AG20443 (cell line): Measurements from ENCODE around the gene EFHD2.
"Not testable (repeated sequence)": the region's sequence is repeated elsewhere in the genome, so short reads cannot be mapped to it uniquely, and the experiment has no call there.

Experiments
- DNase-seq: peaks from one replicate; pipeline ENCODE4 v3.0.0; 2012; ENCODE audit warnings: low spot score, mixed read lengths

EFHD2 gene, protein sequence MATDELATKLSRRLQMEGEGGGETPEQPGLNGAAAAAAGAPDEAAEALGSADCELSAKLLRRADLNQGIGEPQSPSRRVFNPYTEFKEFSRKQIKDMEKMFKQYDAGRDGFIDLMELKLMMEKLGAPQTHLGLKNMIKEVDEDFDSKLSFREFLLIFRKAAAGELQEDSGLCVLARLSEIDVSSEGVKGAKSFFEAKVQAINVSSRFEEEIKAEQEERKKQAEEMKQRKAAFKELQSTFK

DNA sequence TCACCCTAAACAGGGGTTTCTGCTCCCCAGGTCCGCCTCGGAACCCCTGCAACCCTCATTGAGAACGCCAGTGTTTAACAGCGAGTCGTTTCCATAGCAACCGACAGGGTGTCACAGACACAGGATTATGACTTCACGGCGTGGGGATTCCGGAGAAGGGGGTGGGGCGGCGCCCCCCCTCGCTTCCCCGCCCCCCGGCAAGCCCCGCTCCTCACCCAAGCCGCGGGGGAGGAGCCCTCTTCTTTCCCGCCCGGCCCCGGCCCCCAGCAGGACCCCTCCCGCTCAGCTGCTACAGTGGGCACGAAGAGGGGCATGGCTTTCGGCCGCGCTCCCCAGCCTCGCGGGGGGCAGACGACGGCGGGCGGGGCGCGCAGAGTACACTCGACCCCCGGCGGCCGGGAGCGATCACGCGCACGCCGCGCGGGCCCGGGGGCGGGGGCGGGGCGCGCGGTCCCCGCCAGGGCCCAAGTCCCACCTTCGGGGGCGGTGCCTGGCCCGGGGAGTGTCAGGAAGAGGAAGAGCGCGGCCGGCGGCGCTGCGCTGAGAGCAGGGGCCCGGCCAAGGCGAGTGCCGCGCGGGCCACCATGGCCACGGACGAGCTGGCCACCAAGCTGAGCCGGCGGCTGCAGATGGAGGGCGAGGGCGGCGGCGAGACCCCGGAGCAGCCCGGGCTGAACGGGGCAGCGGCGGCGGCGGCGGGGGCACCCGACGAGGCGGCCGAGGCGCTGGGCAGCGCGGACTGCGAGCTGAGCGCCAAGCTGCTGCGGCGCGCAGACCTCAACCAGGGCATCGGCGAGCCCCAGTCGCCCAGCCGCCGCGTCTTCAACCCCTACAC is at the start of gene EFHD2:
Gene EFHD2, plus strand, starts transcription at position 501 of the 835 bp plus-strand sequence. Its CDS starts 84 bp downstream, at position 585.
- DNase-seq, result peak; percentile 94

DNA sequence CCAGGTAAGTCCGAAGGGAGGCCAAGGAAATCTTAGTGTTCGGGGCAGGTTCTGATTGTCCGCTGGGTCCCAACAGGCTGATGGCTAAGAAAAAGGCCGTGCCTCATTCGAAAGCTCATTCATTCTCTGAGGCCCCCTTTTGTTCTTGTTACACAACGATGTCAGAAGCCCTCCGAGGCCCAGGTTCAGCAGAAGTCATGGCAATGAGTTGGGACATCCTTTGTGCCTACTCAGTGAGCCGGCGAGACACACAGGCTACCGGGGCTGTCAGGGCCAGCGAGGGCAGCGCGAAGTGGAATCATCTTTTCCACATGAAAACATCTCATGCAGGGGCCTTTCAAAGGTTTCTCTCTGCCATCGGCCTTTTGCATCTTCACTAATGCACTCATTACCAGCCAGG is 49.0 kb upstream of the EFHD2 start:
- no peak for DNase-seq

DNA sequence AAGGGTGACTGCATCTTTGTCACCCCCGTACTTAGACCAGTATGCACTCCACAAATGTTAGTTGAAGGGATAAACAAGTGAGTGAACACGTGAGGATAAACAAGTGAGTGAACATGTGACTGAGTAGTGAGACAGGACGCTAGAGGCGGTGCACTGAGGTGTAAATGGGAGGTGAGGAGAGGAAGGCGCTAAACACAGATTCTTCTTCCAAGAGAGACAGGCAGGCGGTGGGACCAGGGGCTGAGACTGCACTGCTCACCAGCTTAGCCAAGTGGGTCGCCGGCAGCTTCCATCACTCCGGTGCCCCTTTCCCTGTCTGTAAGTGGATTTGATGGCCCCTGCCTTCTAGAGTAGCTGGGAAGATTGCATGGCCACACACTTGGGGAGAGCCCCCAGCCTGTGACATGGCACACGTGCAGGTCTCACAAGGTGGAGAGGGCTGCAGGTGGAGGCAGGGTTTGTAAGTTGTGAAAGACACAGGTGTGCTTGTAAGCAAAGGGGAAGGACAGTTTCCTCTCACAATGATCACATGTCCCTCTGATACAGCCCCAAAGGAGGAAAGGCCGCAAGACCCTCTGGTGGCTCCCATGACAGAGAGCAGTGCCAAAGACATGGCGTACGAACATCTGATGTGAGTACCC is 47.5 kb upstream of the EFHD2 start:
- no peak for DNase-seq

DNA sequence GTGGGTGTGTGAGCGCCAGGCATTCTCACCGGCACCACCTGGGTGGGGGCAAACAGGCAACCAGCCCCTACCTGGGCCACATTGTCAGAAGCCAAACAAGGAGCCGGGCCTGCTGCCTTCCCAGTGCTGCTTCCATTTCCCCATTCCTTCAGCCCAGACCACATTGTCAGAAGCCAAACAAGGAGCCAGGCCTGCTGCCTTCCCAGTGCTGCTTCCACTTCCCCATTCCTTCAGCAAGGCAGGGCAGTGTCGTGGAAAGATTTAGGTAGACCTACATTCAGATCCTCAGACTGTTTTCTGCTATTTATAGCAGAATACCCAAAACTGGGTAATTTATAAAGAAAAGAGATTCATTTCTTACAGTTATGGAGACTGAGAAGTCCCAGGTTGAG is 47.0 kb upstream of the EFHD2 start:
- no peak for DNase-seq

DNA sequence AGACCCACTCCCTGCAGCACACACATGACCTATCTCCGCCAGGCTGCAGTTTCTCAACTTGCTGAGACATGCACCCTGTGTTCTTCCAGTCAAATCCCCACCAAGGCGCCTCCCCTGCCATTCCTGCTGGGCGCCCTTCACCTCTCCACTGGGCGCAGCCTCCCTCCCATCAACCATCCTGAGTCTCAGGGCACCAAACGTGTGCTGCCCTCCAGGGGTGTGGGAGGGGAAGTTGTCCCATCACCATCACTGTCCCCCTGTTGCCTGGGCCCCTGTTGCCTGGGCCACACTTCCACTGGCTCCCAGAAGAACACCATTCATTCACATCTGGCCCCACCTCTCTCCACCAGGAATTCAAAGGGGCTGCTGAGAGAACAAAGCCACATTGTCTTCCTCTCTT is 44.9 kb upstream of the EFHD2 start:
- no peak for DNase-seq

DNA sequence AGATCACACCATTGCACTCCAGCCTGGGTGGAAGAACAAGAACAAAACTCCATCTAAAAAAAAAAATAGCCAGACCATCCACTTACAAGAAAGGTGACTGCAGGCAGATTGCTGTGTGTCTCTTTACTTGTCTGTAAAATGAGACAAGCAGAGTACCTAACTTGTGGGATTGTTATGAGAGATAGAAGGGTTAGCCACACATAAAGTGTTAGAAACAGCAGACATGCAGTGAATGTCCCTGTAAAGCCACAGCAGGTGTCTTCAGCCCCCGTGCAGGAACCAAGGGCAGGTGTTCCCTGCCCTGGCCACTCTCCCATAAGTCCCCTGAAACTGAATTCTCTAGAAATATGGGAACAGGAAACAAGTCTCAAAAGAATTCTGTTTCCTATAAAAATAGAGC is 40.8 kb upstream of the EFHD2 start:
- DNase-seq, result no peak

DNA sequence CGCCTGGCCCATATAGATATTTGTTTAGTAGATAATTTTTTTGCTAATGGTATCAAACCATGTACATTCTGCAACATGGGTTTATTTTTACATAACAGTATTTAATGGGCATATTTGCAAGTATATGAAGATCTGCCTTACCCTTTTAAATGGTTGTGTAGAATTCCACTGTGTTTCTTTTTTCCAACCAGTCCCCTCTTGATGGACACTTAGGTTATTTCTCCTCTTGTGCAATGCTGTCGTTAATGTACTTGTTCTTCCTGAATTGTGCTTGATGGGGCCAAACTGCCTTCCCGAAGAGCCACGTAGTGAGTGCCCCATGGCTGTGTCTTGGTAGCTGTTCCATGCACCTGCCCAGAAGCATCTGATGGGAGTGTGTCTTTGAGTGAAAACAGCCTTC is 39.4 kb upstream of the EFHD2 start:
- DNase-seq, result no peak

DNA sequence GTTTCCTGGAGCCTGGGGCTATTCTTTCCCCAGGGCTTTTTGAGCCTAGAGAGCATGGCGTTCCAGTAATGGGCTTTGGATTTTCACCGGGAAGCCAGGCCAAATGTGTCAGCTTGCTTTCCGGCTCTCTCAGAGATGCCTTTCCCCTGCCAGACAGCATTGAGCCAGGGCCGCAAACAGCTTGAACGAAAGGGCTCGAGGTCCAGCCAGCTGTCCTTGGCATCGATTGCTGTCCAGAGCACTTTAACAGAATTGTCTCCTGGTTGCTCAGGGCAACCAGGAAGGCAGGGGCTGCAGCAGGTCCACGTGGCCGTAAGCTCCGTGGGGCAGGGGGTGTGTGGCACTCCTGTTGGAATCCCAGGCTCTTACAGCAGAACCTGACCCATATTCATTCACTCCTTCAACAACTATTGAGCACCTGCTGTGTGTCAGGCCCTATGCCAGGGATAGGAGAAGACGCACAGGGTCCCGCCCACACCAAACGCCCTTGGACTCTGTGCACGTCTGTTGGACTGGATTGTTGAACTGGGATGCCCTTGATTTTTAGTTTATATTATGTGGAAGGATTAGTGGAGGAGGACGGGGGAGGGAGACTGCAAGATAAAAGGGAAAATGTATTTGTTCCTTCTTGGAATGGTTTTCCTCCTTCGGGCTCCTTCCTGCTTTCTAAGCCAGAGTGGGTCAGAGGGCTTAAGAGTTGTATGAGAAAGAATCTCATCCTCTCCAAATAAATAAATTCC is 38.7 kb upstream of the EFHD2 start:
- DNase-seq, result no peak

DNA sequence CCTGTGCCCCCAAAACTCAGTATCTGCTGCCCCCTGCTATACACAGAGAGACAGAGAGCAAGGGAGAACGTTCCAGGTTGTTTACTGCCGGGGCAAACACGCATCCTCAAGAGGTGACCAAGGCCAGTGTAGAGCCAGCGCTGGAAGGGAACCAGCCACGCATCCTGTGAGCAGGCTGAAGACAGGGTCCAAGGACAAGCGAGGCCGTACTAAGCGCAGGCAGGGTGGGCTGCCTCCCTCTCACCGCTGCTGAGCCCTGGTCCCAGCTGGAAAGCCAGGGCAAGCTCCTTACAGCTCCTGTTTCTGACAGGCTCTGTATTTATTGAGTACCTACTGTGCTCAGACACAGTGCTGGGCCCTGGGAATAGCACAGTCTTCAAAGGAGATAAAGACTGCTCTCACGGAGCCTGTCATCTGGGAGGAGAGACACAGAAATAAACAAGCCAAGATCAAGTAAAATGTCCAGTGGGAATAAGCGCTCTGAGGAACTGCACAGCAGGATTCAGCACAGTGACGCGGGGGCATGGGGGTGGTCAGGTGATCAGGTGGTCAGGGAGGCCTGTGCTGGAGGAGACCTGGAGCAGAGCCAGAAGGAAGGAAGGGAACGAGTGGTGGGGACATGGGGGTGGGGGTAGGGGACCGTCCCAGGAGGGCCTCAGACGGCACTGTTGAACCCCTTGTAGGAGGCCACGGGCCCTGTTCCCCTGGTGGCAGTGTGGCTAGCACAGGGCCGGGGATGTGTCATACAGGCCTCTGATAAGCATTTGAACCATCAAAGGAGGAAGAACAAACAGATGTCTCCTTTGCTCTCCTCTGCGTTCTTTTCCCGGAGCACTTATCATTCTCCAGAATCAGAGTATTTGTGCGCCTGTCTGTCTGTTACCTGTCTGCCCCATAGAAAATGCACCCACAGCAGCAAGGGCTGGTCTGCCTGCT is 37.8 kb upstream of the EFHD2 start:
- DNase-seq, result no peak

DNA sequence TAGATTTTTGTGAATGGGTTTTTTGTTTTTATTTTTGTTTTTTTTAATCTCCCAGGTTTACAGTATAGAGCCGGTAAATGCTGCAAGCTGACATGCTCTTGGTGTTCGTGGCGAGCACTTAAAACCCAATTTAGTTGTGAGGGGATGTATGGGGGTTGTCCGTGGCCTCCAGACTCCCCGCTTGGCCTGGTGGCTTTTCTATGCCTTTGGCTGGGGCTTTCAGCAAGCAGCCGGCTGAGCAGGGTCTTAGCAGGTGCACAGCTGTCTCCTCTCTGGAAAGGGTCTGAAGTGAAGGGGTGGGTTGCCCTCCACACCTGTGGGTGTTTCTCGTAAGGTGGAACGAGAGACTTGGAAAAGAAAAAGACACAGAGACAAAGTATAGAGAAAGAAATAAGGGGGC is 31.0 kb upstream of the EFHD2 start:
- no peak for DNase-seq

DNA sequence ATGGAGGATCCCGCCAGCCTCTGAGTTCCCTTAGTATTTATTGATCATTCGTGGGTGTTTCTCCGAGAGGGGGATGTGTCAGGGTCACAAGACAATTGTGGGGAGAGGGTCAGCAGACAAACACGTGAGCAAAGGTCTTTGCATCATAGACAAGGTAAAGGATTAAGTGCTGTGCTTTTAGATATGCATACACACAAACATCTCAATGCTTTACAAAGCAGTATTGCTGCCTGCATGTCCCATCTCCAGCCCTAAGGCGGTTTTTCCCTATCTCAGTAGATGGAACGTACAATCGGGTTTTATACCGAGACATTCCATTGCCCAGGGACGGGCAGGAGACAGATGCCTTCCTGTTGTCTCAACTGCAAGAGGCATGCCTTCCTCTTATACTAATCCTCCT is 30.5 kb upstream of the EFHD2 start:
- DNase-seq, result not testable (repeated sequence)

DNA sequence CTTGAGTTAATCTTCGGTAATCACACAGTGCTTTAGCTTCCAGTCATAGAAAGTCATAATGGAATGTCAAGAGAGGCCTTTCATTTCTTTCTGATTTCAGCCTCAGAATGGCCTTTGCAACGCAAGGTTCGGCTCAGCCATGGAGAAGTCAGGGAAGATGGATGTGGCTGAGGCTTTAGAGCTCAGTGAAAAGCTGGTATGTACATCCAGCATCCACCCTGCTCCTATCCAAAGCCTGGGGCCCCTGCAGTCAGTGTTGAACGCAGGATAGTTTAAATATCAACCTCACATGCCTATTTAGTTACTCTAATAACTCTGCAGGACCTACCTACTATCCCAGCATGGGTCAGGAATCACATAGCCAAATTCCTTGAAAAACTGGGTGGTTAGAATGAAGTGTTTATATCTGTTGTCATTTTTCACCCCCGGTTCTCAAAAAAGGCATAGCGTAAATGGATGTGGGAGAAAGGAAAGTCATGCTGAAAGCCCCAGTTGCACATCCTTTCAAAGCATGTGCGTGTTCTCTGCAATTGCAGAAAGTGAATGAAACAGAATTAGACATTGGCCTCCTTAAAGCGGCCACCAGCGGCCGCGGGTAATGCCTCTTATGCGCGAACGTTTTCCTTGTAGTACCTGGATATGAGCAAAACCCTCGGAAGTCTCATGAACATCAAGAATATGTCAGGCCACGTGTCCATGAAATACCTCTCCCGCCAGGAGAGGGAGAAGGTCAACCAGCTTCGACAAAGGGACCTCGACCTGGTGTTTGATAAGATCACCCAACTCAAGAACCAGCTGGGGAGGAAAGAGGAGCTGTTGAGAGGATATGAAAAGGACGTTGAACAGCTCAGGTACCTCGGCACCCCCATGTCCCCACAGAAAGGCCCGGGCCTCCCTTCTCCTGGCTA is 28.8 kb upstream of the EFHD2 start:
- no peak for DNase-seq

DNA sequence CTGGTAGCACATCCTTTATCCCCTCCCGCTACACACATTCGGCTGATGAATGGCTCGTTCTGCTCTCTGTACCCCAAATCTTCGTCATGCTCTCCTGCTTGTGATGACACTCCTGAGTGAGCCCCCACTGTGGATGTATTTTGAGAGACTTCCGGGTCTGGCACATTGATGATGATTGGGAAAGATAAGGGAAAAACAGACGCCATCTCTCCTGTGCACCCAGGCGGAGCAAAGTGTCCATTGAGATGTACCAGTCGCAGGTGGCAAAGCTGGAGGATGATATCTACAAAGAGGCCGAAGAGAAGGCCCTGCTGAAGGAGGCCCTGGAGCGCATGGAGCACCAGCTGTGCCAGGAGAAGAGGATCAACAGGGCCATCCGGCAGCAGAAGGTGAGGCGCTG is 27.9 kb upstream of the EFHD2 start:
- DNase-seq, result no peak

DNA sequence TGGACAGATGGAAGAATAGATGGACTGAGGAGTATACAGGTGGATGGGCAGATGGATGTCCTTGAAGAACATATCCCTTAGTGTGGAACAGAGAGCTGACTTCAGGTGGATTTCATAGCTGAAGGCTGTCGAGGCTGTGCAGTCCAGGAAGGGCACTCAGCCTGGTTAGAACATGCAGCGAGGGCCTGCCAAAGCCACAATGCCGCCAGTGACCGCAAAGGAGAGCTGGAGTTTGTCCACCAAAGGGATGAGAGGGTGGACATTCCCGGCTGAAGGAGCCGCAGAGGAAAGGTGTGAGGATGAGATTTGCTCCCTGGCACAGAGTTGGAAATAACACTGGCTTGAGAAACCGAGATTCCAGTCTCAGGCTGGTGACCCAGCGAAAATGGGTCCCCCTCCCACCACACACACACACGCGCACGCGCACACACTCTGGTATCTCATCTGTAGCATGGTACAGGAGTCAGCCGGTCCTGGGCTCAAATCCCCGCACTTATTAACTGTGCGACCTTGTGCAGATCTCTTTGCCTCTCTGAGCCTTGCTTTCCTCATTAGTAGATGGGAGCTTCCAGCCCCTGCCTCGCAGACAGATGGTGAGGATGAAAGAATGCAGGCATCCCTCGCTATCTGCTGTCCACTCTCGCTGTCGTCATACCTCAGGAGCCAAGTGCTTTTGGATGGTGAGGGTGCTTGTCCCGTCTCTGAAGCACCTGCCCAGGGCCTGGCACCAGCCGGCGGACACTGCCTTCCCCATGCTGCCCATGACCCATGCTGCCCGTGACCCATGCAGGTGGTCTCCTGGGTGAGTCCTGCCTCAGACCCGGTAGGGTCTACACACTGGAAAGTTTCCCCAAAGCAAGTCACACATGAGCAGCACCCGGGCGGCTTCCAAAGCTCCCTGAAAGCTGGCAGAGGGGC is 26.8 kb upstream of the EFHD2 start:
- DNase-seq, result no peak

DNA sequence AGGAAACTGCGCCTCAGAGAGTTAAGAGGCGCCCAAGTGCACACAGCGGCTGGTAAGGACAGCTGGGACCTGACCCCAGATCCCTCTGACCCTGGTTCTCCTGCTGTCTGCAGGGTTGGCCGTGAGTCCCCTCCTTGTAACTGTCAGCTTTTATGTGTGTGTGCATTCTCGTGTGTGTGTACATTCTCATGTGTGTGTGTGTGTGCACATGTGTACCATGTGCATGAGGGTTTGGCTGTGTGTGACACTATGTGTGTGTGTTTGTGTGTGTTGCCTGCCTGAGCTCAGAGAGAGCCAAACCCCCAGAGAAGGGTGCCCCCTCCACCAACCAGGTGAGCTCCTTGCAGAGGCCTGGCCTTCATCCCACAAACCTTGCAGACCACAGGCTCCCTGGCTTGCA is 25.9 kb upstream of the EFHD2 start:
- DNase-seq, result no peak

DNA sequence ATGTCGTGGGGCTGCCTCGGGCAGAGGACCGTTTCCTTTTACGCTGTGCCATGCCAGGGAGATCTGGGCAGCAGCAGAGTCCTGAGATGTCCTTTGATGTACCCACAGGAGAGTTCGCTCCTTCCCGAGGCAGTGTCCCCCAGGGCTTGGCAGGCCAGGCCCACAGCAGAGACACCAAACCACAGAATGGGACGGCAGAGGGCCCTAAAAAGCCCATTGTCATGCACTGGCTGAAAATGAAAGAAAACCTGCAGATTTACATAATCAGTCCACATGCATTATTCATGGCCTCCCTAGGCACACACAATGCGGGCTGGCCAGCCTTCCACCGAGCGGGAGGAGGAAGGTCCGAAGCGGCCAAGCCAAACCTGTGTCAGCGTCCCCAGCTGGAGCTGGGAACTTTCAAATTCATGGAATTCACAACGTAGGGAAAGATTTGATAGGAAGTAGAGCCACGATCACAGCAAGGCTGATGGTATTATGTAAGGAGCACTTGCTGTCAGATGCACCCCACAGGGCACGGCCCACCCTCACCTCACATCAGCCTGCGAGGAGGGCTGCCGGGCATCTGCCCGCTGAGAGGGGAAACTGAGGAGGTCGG is 25.3 kb upstream of the EFHD2 start:
- peak; percentile 50 for DNase-seq

DNA sequence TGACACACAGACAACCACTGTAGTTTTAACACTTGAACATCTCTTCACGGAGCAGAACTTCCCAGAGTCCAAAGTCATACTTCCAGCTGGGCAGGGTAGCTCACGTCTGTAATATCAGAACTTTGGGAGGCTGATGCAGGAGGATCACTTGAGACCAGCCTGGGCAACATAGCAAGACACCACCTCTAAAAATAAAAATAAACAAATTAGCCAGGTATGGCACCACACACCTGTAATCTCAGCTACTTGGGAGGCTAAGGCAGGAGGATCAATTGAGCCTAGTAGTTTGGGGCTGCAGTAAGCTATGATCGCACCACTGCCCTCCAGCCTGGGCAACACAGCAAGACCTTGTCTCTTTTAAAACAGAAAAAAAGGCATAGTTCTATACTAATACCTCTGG is 24.3 kb upstream of the EFHD2 start:
- DNase-seq, result no peak

DNA sequence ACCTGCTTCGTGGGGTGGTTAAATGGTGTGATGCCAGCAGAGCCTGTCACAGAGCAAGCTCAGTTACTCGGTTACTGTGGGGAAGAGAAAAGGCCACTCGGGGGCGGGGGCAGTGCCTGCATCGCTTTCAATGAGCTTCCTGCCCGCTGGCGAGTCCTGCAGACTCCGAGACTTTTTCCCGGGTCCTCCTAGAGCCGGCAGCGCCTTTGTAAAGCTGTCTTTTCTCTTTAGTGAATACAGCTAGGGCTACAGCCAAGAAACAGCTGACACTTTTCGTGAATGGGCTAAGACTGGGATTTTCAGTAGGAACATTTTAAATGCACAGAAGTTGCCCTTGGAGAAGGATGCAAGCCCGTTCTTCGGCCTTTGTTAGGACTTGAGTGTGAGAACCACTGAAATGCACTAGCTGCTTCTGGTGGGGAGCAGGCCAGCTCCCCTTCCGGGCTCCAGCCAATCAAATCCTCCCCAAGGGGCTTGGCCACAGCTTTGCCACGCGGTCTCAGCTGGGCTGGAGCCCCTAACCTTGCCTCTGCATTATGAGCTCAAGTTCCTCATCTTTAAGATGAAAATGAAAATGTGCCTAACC is 23.4 kb upstream of the EFHD2 start:
- DNase-seq, result peak; percentile 57
